A172 (cell line): Measurements from ENCODE around the gene TLE4. TPM values are rescaled to one million over a fixed set of nuclear protein-coding genes. Genes with fewer than 3 reads are reported as not detected.
"Not testable (repeated sequence)": the region's sequence is repeated elsewhere in the genome, so short reads cannot be mapped to it uniquely, and the experiment has no call there.

Experiments
- DNase-seq: peaks from one replicate; pipeline ENCODE4 v3.0.0-alpha.2; 2015; ENCODE audit warnings: low spot score
- total RNA-seq: library from RNA; depleted of rRNA; stranded (reverse); fragments of >200 nt; shearing (Covaris generic); gene quantifications from 2 replicates; pipeline ENCODE4 v1.2.3, GENCODE V29; 2014; rRNA removed

The TLE4 gene
- 337 and 363 TPM in 2 replicates for total RNA-seq

GRCh38 chr9:79571309-79572031, at the start of gene TLE4:
TSS of gene TLE4 (plus strand) at chr9:79571965. CDS start at chr9:79572791, 826 bp downstream.
- DNase-seq = peak; percentile 100

DNA sequence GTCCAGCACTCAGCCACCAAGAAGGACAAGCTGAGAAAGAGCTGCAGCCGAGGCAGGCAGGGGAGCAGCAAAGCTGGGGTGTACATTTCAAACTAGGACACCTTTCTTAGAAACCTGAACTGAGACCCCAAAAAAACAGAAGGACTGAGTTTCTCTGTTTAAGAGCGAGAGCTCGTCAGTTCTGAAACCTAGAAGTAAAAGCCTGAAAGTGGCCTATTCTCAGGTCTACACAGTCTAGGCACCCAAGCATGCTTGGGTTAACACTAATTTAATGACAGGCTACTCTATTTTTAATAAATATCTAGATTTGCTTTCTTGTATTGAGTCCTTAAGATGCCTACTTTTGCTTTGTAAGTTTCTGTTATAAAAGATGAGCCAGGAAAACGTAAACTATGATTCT, 49.0 kb upstream of the TLE4 start:
- DNase-seq = no peak

DNA sequence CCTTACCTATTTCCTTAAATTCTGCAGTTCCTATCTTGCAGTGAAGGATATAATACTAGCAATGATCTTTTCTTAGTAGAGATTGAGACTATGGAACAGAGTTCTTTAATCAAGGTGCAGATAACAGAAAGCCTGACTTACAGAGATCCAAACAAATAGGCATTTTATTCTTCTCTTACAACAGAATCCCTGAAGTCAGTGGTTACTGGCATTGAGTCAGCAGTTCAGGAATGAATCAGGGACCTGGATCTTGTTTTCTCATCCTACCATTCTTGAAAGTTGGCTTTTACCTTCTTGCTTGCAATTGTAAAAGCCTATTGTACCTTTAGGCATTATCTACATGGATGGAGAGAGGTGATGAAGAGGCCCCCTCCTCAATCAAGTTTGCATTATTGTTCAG, 47.5 kb upstream of the TLE4 start:
- DNase-seq = peak; percentile 11

- no peak for DNase-seq
Observed at GRCh38 chr9:79526149-79526672, 45.6 kb upstream of the TLE4 start.

GRCh38 chr9:79535534-79535933, 36.2 kb upstream of the TLE4 start:
- no peak for DNase-seq

DNA sequence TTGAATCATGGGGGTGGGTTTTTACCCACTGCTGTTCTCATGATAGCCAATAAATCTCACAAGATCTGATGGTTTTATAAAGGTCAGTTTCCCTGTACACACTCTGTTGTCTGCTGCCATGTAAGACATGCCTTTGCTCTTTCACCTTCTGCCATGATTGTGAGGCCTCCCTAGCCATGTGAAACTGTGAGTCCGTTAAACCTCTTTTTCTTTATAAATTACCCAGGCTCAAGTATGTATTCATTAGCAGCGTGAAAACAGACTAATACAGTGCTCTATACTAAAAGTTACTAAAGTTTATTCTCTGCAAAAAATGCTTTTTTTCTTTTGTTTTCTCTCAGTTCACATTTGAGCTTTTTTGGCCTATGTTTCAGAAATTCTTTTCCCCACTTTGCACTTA, 33.9 kb upstream of the TLE4 start:
- DNase-seq = no peak

DNA sequence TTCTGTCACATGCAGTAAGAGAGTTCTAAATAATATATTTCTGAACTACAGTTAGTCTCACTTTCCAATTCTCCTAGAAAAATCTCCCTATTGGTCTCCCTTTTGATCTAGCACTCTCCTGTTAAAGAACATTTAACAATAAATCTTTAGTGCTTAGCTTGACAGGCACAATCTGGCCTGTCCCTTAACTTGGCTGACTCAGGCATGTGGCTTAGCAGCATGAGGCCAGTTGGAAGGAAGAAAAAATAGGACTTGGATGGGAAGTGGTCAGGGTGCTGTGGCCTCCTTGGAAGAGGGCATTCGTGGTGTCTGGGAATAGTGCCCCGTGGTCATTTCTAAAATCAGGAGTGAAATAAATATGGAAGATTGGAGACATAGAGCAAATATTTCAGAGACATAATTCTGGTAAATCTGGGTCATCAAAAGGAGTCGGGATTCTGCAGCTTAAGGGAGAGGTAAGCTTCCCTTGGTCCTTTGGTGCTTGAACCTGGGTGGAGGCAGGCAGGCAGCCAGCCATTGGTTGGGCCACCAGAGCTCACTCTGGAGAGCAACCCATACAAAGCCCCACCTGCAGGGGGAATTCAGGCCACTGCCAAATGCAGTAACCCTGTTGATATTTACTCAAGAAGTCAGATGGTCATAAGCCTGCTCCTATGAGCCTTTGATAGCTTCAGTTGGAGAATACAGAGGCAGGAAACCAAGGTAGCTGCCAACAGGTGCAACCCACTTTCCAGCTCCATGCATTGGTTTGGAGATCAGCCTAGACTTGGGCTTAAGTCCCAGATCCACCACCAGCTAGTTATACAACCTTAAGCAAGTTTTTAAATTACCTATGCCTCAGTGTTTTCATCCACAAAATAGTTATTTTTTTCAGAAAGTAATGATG, 28.8 kb upstream of the TLE4 start:
- peak; percentile 33 for DNase-seq

DNA sequence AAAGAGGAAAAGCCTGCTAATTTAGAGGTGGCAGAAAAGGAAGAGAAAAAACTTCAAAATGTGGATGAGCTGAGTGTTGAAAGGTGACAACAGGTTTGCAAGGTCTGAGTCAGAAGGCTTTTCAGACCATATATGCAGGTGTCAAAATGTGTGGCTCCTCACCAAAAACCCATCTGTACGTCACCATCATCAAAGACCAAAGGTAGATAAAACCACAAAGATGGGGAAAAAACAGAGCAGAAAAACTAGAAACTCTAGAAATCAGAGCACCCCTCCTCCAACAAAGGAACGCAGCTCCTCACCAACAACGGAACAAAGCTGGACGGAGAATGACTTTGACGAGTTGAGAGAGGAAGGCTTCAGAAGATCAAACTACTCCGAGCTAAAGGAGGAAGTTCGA, 27.4 kb upstream of the TLE4 start:
- DNase-seq = not testable (repeated sequence)

- no peak for DNase-seq
Observed at GRCh38 chr9:79551586-79551985, 20.2 kb upstream of the TLE4 start.

DNA sequence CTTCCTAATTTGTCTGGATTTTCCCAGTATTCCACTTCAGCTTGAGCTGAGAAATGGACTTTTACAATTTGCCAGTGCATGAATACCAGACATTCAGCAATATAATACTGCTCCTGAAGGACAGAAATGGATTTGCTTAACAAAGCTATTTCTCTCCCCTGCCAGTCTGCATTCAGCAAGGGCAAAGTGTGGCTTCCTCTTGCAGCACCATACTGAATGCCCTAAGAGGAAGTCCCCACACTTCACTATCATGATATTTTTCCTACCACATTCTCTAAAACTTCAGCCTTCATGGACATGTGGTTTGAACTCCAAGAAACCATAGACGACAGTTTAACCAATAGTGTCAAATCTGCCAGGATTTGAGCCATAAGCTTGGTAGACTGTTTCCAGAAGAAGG, 19.8 kb upstream of the TLE4 start:
- DNase-seq = no peak

DNA sequence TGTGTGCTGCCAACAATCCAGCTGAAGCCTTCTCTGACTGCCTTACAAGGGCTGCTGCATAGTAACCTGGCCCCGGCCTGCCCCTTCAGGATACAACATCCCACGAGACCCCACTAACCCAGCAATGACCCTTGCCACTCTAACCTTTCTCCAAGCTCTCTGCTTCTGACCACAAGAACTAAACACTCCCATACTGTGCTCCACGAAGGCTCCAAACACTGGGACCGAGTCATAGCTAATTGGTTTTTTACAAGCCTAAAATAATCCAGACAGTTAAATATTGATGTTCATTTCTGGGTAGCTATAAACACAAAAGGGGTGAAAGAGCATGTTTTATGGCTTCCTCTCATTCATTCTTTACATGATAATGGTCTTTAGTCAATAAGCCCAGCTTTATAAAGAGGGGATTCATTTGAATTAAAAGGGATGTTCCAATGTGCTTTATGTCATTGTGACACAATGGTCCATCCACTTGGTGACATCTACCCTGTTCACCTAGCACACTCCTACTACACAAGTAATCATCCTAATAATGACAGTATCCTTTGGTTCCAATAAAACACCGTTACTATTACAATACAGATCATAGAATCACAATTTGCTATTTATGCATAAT, 16.2 kb upstream of the TLE4 start:
- no peak for DNase-seq

DNA sequence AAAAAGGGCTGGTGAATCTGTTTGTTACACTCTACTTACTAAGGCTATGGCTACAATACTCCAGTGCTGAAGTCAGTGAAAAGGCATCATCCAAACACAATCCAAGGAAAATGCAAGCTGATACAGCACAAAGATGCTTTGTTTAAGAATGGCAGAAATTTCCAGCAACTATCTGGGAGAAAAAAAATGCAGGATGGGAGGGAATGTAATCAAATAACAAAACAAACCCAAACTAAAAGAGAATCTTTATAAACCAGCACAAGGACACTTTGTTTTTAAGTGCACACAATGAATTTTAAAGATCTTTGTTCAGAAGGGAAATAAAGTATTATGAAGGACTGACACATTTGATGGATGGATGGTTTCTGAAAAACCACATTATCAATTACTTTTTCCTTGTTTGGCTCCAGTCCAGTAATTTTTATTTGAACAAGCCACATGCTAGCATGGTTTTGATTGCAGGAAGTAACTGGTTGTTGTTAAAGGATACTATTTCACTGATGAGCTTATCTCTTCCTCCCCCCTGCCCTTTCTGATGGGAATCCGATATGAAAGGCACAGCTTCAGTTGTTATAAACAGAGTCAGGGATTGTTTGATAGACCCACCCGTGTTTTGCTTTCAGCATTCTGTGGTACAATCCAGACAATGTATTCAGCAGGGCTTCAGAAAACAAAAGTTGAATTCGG, 12.1 kb upstream of the TLE4 start:
- no peak for DNase-seq

DNA sequence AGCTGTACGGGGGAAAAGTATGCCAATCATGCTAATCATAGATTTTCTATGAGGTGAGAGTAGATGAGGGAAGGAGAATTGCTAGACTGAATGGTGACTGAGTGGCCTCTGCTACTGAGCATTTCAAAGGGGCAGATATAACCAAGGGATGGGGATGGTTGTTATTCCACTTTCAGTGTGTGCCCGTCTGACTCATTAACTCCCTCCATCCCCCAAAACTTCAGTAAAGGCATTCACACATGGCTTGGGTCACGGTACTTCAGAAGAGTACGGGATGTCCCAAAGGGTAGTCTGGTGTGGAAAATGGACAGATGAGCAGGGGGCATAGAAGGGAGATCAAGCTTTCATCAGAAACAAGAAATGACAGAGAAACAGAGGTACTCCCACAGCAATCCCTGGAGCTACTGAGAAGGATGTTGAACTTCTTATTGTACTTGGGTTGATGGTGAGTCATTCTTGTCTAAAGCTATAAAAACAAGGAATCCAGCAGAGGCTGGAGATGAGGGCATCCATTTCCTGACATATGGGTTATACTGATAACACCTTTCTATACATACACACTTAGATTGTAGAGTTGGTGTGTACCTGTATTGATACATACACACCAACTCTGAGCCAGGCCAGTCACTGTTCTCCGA, 8.9 kb upstream of the TLE4 start:
- DNase-seq = no peak

DNA sequence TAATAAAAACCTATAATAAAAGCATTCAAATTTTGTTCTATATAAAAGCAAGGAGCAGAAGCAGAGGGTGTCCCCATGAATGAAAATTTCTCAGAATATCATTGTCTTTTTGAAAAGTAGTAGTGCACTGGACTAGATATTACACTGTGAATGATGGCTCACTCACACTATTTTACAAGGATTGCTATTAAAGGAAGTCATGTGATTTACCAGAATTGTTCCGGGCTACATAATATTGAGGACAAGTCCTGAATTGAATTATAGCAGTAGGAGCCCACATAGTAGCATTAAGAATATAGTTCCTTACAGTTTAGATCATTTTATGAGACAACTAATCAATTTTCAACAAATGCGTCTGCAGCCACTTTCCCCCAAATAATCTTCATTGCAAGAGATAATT, 7.7 kb upstream of the TLE4 start:
- no peak for DNase-seq

DNA sequence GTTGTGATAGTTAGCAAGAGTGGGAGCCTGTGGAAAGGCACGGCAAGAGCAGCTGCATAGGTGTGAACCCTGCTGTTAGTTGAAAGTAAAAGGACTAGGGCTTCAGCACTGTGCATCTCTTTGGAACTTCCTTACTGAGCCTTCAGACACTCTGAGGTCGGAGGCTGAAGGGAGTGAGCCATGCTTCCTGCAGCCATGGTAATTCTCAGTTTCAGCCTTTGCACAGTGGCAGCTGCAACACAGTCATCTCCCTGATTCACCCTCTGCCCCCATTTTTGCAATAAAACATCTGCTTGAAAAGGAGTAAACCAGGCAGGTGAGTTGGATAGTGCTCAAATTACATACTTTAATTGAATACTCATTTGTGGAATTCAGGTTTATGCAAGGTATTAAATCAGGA, 6.5 kb upstream of the TLE4 start:
- no peak for DNase-seq

DNA sequence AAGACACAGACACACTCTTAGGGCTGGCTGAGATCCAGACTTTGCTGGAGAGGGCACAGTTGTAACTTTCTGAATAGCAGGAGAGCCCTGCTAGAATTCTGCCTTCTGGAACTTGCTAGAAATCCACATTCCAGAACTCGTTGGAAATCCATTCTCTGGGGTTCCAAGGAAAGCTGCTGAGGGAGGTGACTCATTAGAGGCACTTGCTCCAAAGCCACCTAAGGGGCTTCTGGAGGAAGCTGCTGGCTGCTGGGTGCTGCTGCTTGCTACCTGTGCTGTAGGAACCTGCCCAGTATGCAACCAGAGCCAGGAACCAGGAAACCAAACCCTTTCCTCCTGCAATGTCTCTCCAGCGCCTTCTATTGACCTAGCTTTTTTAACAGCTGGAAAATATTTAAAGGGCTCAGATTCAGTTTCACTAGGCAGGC, 4.1 kb upstream of the TLE4 start:
- no peak for DNase-seq

DNA sequence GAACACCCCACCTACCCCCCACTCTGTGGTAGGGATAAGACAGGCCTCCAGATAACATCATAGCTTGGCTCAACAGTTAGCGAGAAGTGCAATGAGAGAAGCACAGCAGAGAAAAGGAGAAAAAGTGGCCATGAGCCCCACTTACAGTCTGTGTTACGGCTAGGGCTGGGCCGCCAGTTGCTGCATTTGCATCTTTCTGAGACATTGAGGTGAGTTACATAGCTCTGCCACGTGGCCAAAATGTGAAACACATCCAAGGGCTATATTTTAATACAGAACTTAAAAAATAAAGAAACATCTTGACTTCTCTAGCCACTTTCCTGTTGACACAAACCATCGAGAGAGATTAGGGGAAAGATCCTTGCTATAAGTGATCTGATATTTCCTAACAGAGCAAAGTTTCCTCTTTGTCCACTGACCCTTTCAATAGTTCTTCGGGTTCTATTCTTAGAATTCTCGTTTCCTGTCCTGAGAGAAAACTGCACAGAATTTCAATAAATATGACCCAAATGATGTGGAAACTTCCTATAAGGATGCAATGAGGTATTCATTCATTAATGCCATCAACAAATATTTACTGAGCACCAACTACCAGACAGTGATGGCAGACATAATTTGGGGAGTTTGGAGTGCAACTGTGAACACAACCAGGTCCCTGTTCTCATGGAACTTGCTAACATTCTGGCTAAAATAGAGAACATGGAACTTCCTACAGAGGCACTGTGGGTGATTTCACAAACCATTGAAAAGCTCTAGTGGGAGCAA, 3.2 kb upstream of the TLE4 start:
- DNase-seq = no peak

DNA sequence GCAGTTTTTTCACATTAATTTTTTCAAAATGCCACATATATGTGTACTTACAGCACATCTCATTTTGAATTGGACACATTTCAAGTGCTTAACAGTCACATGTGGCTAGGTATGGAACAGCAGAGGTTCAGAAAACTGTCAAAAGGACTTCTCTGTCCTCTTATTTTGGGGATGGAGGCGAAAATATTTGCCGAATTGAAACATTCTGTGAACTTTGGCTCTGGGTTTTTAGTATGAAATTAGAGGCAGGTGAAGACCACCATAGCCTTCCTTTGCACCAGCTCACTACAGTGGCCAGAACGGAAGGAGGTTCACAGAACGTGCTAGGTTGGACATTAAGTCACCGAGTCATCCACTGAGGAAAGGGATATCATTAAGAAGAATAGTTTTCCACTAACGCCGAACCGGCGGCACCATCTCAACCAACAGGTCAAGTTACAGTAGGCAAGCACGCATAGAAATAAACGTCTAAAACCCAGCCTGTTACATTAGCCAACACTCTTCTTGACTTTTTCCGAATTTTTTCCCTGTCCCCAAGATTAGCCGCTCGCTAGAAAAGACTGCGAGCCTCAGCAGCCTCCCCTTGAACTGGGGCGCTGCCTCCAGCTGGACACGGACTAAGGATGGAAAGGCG, 1.8 kb upstream of the TLE4 start:
- no peak for DNase-seq

DNA sequence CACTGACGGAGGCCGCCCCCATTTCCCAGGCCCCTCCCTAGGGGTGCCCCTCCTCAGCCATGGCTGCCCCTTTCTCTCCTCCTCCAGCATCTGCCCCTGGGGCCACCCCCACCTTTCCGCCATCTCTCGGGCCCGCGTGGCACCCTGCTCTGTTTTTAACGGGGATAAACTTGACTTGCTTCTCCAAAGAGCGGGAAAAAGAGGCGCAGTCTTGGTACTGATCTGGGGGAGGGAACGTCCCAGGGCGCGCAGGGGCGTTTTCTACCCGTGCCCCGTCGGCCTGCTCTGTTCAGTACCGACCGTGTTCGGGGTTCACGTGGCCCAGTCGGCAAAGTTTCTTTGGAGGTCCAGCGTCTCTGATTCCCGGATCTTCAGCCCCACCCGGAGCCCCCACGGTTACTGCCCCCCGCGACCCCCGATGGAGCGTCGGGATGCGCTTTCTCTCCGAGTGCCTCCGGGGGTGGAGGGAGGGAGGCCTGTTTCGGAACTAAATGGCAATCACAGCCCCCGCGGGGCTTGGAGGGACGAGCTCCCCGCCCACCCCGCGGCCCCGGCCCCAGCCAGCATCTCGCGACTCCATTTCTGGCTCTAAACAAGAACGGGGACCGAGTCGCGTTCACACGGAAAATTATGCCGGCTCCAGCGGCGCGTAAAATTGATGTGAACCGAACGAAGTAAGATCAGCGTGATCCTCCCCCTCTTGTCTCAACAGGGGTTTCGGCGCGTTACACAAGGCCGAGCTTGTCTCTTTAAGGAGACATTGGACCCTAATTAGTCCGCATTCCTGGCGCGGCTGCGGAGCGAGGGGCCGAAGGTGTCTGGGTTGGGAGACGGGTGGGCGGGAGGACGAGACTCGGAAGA, 1.1 kb upstream of the TLE4 start:
- peak; percentile 80 for DNase-seq
